B cell (primary cell): ENCODE data around the gene RGS11. TPM values are rescaled to one million over a fixed set of nuclear protein-coding genes. Genes with fewer than 3 reads are reported as not detected.

Source experiments
- ATAC-seq: fragments of 200-7000 bp; cut with Tn5 transposase; one replicate; pipeline ENCODE4 v1.10.0; 2021; ENCODE audit warnings: low read depth, mild to moderate bottlenecking, moderate number of reproducible peaks, moderate library complexity
- CTCF ChIA-PET: fragments of 350-600 bp; sonication (Branson Sonifier 250); formaldehyde crosslinking; loops from one replicate; lab custom pipeline; 2021; ENCODE audit warnings: antibody characterized with exemption, inconsistent platforms; lab: Charles Lee
- POLR2A ChIA-PET: fragments of 350-600 bp; sonication (Branson Sonifier 250); formaldehyde crosslinking; loops from one replicate; lab custom pipeline; 2021; ENCODE audit warnings: antibody characterized with exemption; lab: Charles Lee
- DNase-seq: peaks from one replicate; pipeline ENCODE4 v3.0.0; 2013
- H2AFZ ChIP-seq: 2 replicates; pipeline ENCODE4 v1.6.1; 2012; ENCODE audit warnings: mild to moderate bottlenecking, low read depth, low read length; ENCODE audit not compliant: insufficient read depth, poor library complexity, severe bottlenecking
- H3K27ac ChIP-seq, 2 donors: 1 replicate in 1 of 2; 2 replicates in 1 of 2; pipeline ENCODE4 v1.5.1; 2012 to 2013; ENCODE audit warnings: low read length in 2 of 2, mild to moderate bottlenecking in 2 of 2, moderate library complexity in 1 of 2
- H3K27me3 ChIP-seq, 4 experiments: fragments of 200-600 bp in 1 of 4; sonication (generic) in 1 of 4; replicated peaks in 1 of 4; 1 replicate in 2 of 4; 2 replicates in 2 of 4; pipeline versions ENCODE4 v1.6.1 to v1.7.0; 2013 to 2016; ENCODE audit warnings: low read length in 3 of 4, mild to moderate bottlenecking in 2 of 4, mixed read lengths in 1 of 4, moderate library complexity in 1 of 4; ENCODE audit not compliant: insufficient read depth in 4 of 4, control insufficient read depth in 3 of 4; ENCODE audit errors: control extremely low read depth in 1 of 4
- H3K36me3 ChIP-seq, 2 experiments: replicated peaks in 1 of 2; 1 replicate in 1 of 2; 2 replicates in 1 of 2; pipeline versions ENCODE4 v1.6.1 to v1.7.1; 2013; ENCODE audit warnings: low read length in 1 of 2; ENCODE audit not compliant: insufficient read depth in 2 of 2, control insufficient read depth in 1 of 2; ENCODE audit errors: control extremely low read depth in 1 of 2, extremely low read depth in 1 of 2
- H3K4me1 ChIP-seq, 2 donors: fragments of 200-600 bp in 1 of 2; sonication (generic) in 1 of 2; 1 replicate in 1 of 2; 2 replicates in 1 of 2; pipeline versions ENCODE4 v1.5.1 to v1.6.1; 2013 to 2017; ENCODE audit warnings: low read length in 2 of 2; ENCODE audit not compliant: control insufficient read depth in 2 of 2, insufficient read depth in 2 of 2
- H3K4me2 ChIP-seq: replicated peaks from 2 replicates; pipeline ENCODE3; 2012; ENCODE audit warnings: mild to moderate bottlenecking, low read depth, low read length; ENCODE audit not compliant: poor library complexity, severe bottlenecking
- H3K4me3 ChIP-seq, 5 experiments: fragments of 200-600 bp in 1 of 5; sonication (generic) in 1 of 5; 1 replicate in 3 of 5; 2 replicates in 2 of 5; pipeline versions ENCODE4 v1.5.1 to v1.7.0; 2011 to 2016; ENCODE audit warnings: low read length in 4 of 5, mild to moderate bottlenecking in 4 of 5, low read depth in 2 of 5, control low read depth in 1 of 5, moderate library complexity in 1 of 5; ENCODE audit not compliant: insufficient read depth in 1 of 5; ENCODE audit errors: control extremely low read depth in 1 of 5, extremely low read depth in 1 of 5
- H3K79me2 ChIP-seq: fragments of 200-600 bp; sonication (generic); one replicate; pipeline ENCODE4 v1.6.0; 2016; ENCODE audit warnings: low read length; ENCODE audit not compliant: control insufficient read depth, insufficient read depth
- H3K9ac ChIP-seq: fragments of 200-600 bp; sonication (generic); 2 replicates; pipeline ENCODE4 v1.6.1; 2017; ENCODE audit warnings: mild to moderate bottlenecking, low read length, moderate library complexity
- H3K9me3 ChIP-seq, 3 donors: one replicate each; pipeline versions ENCODE4 v1.6.1 to v1.7.1; 2013; ENCODE audit warnings: low read length in 2 of 3; ENCODE audit not compliant: control insufficient read depth in 2 of 3, insufficient read depth in 1 of 3; ENCODE audit errors: control extremely low read depth in 1 of 3
- H4K20me1 ChIP-seq: 2 replicates; pipeline ENCODE4 v1.6.0; 2012; ENCODE audit warnings: mild to moderate bottlenecking, low read length; ENCODE audit not compliant: insufficient read depth, control insufficient read depth, poor library complexity, severe bottlenecking
- H3K27ac Mint-ChIP-seq: one replicate; pipeline ENCODE4 v1.8.0; 2021; ENCODE audit warnings: mixed read lengths
- H3K27me3 Mint-ChIP-seq: one replicate; pipeline ENCODE4 v1.8.0; 2021; ENCODE audit warnings: mixed read lengths
- H3K4me1 Mint-ChIP-seq: one replicate; pipeline ENCODE4 v1.8.0; 2021; ENCODE audit warnings: mixed read lengths
- H3K4me3 Mint-ChIP-seq: one replicate; pipeline ENCODE4 v1.8.0; 2021; ENCODE audit warnings: mixed read lengths
- H3K9me3 Mint-ChIP-seq: one replicate; pipeline ENCODE4 v1.8.0; 2022; ENCODE audit warnings: mixed read lengths; ENCODE audit not compliant: insufficient read depth
- CTCF ChIP-seq: fragments of 200-600 bp; IDR thresholded peaks from one replicate; pipeline ENCODE4 v1.8.0; 2022; ENCODE audit warnings: antibody characterized with exemption, mild to moderate bottlenecking
- EZH2 ChIP-seq: IDR thresholded peaks from 2 replicates; pipeline ENCODE4 v1.6.1; 2012; ENCODE audit warnings: borderline replicate concordance, low read depth, mild to moderate bottlenecking, moderate library complexity, low read length; ENCODE audit not compliant: insufficient read depth, poor library complexity, severe bottlenecking
- WGBS: methylation state at CpG from one replicate; pipeline ENCODE4 v1.1.5; 2013; ENCODE audit warnings: missing lambda C conversion rate; ENCODE audit not compliant: insufficient coverage; 5-methylcytosine and 5-hydroxymethylcytosine counted together
- intact Hi-C: fragments of 100-400 bp; cut with micrococcal nuclease; formaldehyde crosslinking; loops from one replicate; pipeline ENCODE4 v1.10.0; 2022
- polyA plus RNA-seq: library from polyadenylated mRNA; depleted of rRNA; stranded (reverse); fragments of >200 nt; gene quantifications from 2 replicates; pipeline ENCODE4 v1.2.3, GENCODE V29; 2012
- total RNA-seq, 2 donors: library from RNA; stranded (reverse); fragments of 120-200 nt in 1 of 2; gene quantifications; 1 replicate in 1 of 2; 2 replicates in 1 of 2; pipeline versions ENCODE4 v1.2.3 to v1.2.4, GENCODE V29; 2013 to 2022

RGS11 gene
- total and polyA plus RNA-seq, 2 donors (not counting 1 experiment from before 2014, with no cell fraction given) = 0.39 TPM; not detected in 1

- DNase-seq (no peak), ATAC-seq (no peak)
- H4K20me1 ChIP-seq = peaks cover 85% of the 10 kb centered on the region
- CTCF ChIA-PET = no interaction called here
- H3K27me3 ChIP-seq = no peaks in the 10 kb centered on the region
- no peak overlapping the region for H3K4me2 ChIP-seq
- H3K9me3 ChIP-seq = no peaks in the 10 kb centered on the region
- no peak overlapping the region for H3K27ac Mint-ChIP-seq
- WGBS = 94% methylated on average over 2 of the region's 5 CpGs
- intact Hi-C loops = no loop called here
- peaks cover 64% of the 10 kb centered on the region for H3K79me2 ChIP-seq
- no peak for TF ChIP-seq EZH2
- no peak for TF ChIP-seq CTCF
- POLR2A ChIA-PET = no interaction called here
- H3K9ac ChIP-seq = no peak overlapping the region
- no peak overlapping the region for H3K27ac ChIP-seq
- H3K4me3 ChIP-seq = no peak overlapping the region
- H3K36me3 ChIP-seq = peaks cover 2 to 22% of the 10 kb centered on the region in 2 experiments
- no peaks in the 10 kb centered on the region for H3K27me3 Mint-ChIP-seq
- H3K4me3 Mint-ChIP-seq = no peak overlapping the region
- H2AFZ ChIP-seq = no peak overlapping the region
- no peaks in the 10 kb centered on the region for H3K9me3 Mint-ChIP-seq
- peaks cover 30% of the 10 kb centered on the region for H3K4me1 Mint-ChIP-seq
- H3K4me1 ChIP-seq = peaks cover 15 to 16% of the 10 kb centered on the region in 2 donors
These were observed 44.5 kb upstream of the RGS11 start for GRCh38 chr16:320206-320605.

- Mint-ChIP-seq H3K9me3 (no peaks in the 10 kb centered on the region), H3K4me1 (peaks cover 16% of the 10 kb centered on the region), H3K4me3 (no peak overlapping the region), H3K27ac (no peak overlapping the region), H3K27me3 (no peaks in the 10 kb centered on the region)
- H3K9me3 ChIP-seq = no peaks in the 10 kb centered on the region
- no peak overlapping the region for H3K4me3 ChIP-seq
- intact Hi-C loops = no loop called here
- no peak overlapping the region for H3K9ac ChIP-seq
- peaks cover 71% of the 10 kb centered on the region for H3K79me2 ChIP-seq
- no peak overlapping the region for H3K4me2 ChIP-seq
- H4K20me1 ChIP-seq = peaks cover 85% of the 10 kb centered on the region
- H2AFZ ChIP-seq = no peak overlapping the region
- no peaks in the 10 kb centered on the region for H3K27me3 ChIP-seq
- no peak overlapping the region for H3K27ac ChIP-seq
- POLR2A ChIA-PET = no interaction called here
- CTCF ChIA-PET = no interaction called here
- H3K4me1 ChIP-seq = peaks cover under 1 to 2% of the 10 kb centered on the region in 2 donors
- no peak for ATAC-seq
- no peak for TF ChIP-seq CTCF
- no peak for TF ChIP-seq EZH2
- H3K36me3 ChIP-seq = peaks cover 2 to 32% of the 10 kb centered on the region in 2 experiments
- 89% methylated on average over 10 of the region's 22 CpGs for WGBS
- no peak for DNase-seq
These were observed 42.9 kb upstream of the RGS11 start for GRCh38 chr16:318628-319027.
